ENCODE measurements around the gene JCHAIN.

GRCh38 chr4:70629469-70630090 is 36.7 kb downstream of the JCHAIN start:
- TF ChIP-seq ZNF274 (IDR thresholded peaks at IDR 0.05; ENCODE audit: low read depth, low read length) (no peak), SUZ12 (IDR thresholded peaks at IDR 0.05; ENCODE audit: extremely low read depth, insufficient read depth, insufficient read length) (no peak)
